ENCODE data around the gene NLK.

DNA sequence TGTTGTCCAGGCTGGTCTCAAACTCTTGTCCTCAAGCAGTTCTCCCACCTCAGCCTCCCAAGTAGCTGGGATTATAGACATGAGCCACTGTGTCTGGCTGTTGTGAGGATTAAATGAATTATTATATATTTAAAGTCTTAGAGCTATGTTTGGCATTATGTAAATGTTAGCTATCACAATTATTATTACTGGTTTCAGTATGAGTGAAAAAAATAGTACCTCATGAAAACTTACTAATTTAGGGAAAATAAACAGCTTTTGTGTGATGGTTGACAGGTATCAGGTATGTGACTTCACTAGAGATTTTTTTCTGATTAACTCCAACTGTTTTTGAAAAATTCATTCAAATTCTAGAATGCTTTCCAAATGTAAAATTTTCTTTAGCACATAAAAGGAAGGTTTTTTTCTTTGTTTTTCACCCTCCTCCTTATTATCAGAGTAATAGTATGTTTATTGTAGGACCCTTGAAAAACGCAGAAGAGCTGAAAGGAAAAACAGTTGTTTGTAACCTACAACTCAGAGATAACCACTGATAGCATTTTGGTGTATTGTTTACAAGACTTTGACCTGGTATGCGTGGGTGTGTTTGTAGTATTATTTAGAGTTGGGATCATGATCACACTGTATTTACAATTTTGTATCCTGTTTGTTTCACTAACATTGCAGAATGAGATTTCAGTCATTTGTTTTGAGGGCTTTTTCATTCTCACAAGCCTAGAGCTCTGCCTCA lies 13.2 kb downstream of the NLK start:
- TF ChIP-seq POLR2A (IDR thresholded peaks at IDR 0.05) (no peak), EP300 (IDR thresholded peaks at IDR 0.05; ENCODE audit: low read depth) (no peak)
- TF ChIP-seq, protein P1, sequence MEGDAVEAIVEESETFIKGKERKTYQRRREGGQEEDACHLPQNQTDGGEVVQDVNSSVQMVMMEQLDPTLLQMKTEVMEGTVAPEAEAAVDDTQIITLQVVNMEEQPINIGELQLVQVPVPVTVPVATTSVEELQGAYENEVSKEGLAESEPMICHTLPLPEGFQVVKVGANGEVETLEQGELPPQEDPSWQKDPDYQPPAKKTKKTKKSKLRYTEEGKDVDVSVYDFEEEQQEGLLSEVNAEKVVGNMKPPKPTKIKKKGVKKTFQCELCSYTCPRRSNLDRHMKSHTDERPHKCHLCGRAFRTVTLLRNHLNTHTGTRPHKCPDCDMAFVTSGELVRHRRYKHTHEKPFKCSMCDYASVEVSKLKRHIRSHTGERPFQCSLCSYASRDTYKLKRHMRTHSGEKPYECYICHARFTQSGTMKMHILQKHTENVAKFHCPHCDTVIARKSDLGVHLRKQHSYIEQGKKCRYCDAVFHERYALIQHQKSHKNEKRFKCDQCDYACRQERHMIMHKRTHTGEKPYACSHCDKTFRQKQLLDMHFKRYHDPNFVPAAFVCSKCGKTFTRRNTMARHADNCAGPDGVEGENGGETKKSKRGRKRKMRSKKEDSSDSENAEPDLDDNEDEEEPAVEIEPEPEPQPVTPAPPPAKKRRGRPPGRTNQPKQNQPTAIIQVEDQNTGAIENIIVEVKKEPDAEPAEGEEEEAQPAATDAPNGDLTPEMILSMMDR (IDR thresholded peaks at IDR 0.05) = no peak

All from transverse colon (tissue), 3 donors.